ENCODE measurements around the gene GANC.

Gene GANC

GRCh38 chr15:42345504-42345903 lies 72.5 kb downstream of the GANC start:
- DNase-seq (ENCODE audit: low read depth, low spot score), result no peak

- DNase-seq (ENCODE audit: low read depth, low spot score), result no peak
Observed at GRCh38 chr15:42348083-42348482, 75.1 kb downstream of the GANC start.

DNA sequence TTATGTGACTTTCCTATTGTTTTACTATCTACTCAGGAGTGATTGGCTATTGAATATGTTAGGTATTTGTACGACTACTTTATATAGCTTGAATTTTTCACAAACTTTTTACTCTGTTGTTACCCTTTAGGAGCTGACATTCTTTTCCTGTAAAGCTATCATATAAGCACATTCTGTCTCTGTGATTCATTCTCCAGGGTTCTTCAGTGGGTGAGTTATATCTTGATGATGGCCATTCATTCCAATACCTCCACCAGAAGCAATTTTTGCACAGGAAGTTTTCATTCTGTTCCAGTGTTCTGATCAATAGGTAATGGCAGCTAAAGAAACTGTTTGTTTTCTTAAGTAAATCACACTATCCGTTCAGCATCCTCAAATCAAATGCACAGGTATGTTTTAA lies 76.2 kb downstream of the GANC start:
- DNase-seq (ENCODE audit: low read depth, low spot score), result no peak

DNA sequence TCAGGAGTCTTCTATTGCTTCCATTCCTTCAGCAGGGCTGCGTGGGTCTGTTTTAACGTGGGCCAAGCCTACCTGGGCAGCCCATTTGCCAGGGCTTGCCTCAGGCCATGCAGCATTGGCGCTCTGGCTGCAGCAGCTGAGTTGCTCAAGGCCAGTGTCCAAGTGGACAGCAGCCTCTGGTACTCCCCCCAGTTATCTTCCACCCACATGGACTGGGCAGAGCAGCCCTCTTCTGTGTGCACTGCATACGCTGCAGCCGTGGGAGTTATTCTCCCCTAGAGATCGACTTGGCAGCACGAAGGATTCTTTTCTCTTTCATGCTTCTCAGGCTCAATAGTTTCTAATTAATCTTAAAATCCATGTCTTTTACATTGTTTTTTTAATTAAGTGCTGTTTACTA lies 79.4 kb downstream of the GANC start:
- no peak for DNase-seq (ENCODE audit: low read depth, low spot score)

DNA sequence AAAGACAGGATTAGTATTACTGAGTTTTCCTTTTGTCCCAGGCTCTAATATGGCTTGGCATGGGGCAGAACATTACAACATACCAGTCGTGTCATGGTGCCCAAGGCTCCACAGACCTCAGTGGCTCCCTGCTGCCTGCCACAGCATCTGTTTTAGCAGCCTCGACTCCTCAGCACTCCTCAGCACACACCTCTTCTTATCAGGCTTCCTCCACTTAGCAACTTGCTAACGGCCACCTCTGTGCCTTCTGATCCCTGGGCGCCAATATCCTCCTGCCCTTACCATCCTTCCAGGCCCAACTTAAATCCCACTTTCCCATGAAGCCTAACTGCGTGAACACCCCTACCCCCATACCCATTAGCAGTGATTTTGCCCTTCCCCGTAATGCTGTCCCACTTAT lies 80.1 kb downstream of the GANC start:
- DNase-seq (ENCODE audit: low read depth, low spot score), result no peak

DNA sequence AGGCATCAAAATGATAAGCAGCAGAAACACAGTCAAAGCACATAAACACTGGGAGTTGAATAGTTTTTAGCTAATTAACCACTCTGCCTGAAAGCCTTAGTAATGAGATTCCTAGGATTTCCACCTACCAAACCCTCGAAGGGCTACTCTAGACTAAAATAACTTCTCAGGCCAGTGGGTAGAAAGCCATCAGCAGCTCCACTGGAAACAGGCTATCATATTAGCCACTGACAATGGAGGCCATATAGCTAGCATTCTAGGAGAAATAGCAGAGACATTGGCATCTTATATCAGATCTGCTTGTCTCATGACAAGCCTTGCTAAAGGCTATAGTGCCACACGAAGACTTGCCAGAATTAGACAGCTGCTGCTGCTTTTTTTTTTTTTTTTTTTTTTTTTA lies 81.8 kb downstream of the GANC start:
- DNase-seq (ENCODE audit: low read depth, low spot score), result no peak

- no peak for DNase-seq (ENCODE audit: low read depth, low spot score)
Observed at GRCh38 chr15:42355291-42355690, 82.3 kb downstream of the GANC start.

DNA sequence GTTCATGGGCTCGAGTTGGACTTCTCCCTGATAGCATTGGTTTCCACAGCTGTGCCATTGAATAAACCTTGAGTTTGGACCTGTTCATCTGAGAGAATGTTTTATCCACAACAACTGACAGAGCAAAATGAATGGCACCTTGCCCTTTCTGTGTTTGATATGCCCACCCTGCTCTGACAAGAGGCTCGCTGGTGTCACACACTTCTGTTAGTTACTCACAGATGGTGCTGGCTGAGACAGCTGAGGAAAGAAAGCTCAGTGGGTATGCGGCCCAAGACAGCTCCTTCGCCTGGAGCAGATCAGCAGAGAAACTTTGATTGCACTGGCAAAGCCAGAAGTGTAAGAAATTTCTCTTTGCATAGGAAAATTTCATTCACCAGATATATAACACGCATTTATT lies 83.8 kb downstream of the GANC start:
- DNase-seq (ENCODE audit: low read depth, low spot score), result no peak

DNA sequence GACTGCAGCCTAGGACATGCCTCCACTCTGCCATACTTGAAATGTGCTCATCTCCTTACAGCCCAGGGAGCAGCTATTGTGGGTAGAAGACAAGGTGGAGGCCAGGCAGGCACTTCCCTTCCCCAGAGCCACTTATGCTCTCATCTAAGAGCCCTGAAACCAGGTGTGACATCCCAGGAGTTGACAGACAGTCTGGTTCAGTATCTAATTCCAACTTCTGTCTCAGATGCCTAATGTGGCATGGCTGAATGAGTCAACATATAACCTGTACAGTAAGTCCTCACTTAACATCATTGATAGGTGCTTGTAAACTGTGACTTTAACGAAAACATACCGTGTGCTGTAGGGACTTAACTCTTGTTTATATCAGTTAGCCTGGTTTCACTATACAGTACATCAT lies 85.1 kb downstream of the GANC start:
- DNase-seq (ENCODE audit: low read depth, low spot score), result no peak

- no peak for DNase-seq (ENCODE audit: low read depth, low spot score)
Observed at GRCh38 chr15:42359249-42359648, 86.2 kb downstream of the GANC start, which contains the start of gene CAPN3. CAPN3 (plus strand) TSS chr15:42359501; CDS start chr15:42359806, 305 bp downstream.

DNA sequence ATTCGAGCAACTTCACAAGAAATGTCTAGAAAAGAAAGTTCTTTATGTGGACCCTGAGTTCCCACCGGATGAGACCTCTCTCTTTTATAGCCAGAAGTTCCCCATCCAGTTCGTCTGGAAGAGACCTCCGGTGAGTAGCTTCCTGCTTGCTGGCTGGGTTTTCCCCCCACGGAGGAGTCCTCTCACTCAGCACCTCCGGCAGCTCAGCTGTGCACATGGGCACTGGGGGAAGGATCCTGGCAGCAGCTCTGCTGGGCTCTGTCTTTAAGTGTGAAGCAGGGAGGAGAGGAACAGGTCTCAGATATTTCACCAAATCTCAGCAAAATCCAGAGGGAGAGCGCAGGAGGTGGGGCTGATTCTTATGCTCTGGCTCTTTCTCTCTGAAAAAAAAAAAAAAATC lies 87.0 kb downstream of the GANC start:
- no peak for DNase-seq (ENCODE audit: low read depth, low spot score)

GRCh38 chr15:42360535-42361112 lies 87.6 kb downstream of the GANC start:
- no peak for DNase-seq (ENCODE audit: low read depth, low spot score)

DNA sequence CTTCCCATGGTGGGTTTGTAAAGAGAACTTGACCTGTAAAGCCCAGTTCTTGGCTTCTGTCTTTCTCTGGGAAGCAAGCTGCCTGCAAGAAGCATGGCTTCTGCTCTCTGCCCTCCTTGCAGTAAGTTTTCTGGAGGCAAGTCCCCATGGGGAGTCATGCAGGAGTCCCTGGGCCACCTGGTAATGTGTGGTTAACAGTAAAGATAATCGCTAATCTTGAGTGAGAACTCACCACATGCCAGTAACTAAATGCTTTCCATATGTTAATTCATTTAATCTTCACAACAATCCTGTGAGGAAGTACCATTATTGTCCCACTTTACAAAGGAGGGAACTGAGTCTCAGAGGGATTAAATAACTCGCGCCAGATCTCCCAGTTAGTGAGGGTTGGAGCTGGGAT lies 90.5 kb downstream of the GANC start:
- DNase-seq (ENCODE audit: low read depth, low spot score), result no peak

DNA sequence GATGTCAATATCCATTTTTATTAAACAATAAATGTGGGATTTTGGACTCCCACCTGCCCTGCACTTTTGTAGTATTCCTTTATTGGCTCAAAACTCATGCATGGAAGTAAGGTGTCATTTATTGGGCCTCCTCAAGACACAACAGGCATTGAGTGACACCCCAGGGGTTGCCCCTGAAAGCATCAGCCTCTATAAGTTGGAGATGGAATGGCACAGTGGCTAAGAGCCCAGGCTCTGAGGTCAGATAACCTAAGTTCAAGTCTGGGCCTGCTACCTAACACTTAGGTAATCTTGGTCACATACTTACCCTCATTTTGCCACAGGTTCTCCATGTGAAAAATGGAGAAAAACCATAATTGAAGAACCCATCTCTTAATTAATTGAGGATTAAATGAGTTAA lies 90.9 kb downstream of the GANC start:
- no peak for DNase-seq (ENCODE audit: low read depth, low spot score)

GRCh38 chr15:42364529-42364928 lies 91.5 kb downstream of the GANC start:
- DNase-seq (ENCODE audit: low read depth, low spot score), result no peak

GRCh38 chr15:42365921-42366550 lies 93.0 kb downstream of the GANC start:
- DNase-seq (ENCODE audit: low read depth, low spot score), result no peak

DNA sequence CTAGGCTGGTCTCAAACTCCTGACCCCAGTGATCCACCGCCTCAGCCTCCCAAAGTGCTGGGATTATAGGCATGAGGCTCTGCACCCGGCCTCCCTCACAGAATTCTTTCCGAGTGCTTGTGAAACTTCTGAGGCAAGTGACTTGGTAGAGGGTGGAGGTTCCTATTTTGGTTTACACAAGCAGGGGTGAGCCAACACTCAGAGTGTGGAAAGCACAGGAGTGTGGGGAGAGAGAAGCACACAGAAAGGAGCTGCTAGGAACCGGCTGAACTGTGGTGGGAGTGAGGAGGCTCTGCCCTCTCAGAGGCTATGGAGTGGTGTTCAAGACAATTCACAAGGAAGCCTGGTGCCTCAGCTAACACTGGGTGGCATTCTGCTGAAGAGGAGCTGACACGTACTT lies 94.0 kb downstream of the GANC start:
- DNase-seq (ENCODE audit: low read depth, low spot score), result no peak

- DNase-seq (ENCODE audit: low read depth, low spot score), result no peak
Observed at GRCh38 chr15:42368096-42368495, 95.1 kb downstream of the GANC start.

DNA sequence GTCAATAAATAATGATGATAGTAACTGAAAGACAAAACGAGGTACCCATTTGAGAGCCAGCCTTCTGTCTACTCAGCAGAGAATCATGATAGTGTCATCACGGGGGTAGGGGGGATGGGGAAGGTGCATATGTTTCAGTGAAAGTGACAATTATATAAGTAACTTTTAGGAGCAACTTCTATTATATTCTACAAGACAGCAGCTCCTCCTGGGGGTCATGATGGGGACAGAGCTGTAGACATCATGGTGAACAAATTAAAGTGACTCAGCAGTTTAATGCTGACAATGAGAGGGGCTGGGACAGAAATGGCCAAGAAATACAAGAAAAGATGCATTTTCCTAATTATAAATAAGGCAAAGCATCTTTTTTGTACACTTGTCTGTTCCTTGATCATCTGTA lies 98.1 kb downstream of the GANC start:
- no peak for DNase-seq (ENCODE audit: low read depth, low spot score)

DNA sequence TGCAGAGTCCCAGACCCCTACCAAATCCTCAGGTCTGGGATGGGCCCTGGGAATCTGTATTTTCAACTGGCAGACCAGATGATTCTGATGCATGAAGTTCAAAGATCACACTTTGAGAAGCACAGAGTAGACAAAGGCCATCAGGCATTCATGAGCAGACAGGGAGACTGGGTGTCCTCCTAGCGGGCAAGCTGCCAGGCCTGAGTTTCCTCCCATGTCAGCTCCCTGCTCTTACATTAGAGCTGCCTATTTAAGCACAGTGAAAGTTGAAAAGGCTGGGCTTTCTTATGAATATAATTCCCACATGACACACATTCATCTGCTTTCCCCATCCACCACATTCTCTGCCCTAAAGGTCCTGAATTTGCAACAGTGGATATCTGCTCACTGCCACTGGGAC lies 100.3 kb downstream of the GANC start:
- DNase-seq (ENCODE audit: low read depth, low spot score), result no peak

DNA sequence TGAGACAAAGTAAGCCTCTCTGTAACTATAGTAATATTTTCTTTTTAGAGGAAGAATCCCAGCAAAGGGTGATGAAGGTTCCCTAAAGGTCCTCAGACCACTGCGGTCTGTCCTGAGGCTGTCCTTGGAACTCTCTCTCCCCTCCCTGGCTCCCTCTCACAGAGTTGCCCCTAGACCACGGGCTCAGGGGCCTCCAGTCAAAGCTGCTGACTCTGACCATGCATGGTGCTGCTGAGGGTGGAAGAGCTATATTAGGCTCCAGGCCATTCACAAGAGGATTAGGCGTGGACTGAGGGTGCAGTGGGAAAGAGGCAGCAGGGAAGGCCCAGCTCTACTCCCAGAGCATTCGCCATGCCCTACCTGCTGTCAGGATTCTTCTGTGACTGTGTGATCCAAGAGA lies 100.9 kb downstream of the GANC start:
- DNase-seq (ENCODE audit: low read depth, low spot score), result no peak

DNA sequence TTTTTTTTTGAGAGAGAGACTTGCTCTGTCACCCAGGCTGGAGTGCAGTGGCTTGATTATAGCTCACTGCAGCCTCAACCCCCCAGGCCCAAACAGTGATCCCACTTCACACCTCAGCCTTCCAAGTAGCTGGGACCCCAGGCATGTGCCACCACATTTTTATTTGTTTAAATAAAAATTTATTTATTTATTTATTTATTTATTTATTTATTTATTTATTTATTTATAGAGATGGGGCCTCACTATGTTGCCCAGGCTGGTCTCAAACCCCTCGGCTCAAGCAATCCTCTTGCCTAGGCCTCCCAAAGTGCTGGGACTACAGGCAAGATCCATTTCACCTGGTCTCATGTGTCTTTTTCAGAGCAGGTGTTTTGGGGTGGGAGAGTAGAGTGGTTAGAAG lies 101.8 kb downstream of the GANC start:
- DNase-seq (ENCODE audit: low read depth, low spot score), result no peak

DNA sequence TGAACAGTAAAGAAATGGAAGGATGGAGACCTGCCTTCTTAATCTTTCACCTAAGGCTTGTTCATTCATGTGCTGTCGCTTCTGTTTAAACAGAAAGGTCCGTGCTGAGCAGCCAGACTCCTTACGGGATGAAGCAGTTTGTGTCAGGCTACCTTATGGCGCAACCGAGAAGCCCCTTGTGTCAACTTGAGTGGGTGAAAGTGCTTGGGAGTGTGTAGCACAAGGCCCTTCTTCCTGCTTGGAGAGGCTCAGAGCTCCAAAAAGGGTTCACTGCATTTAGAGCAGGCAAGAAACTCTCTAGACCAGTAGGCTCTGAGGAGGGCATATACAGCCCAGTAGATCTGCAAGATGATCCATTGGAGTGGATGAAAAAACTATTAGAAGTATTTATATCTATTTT lies 102.3 kb downstream of the GANC start:
- no peak for DNase-seq (ENCODE audit: low read depth, low spot score)

DNA sequence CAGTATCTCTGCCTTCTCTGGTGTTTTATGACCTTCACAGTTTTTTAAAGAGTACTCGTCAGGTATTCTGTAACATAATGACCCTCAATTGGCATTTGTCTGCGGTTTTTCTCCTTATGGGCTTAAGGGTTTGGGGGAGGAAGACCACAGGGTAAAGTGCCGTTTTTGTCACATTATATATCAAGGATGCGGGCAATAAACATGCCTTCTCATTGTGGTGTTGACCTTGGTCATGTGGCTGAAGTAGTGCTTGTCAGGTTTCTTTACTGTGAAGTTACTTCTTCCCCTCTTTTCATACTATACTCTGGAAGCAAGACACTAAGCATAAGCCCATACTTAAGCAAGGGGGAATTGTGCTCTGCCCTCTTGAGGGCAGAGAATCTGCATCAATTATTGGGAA lies 102.9 kb downstream of the GANC start:
- no peak for DNase-seq (ENCODE audit: low read depth, low spot score)
